Esophagus muscularis mucosa (tissue), 4 donors: ENCODE results near the gene DPYD. TPM values are rescaled to one million over a fixed set of nuclear protein-coding genes. Genes with fewer than 3 reads are reported as not detected.

ENCODE experiments used
- DNase-seq: peaks from one replicate; pipeline ENCODE4 v3.0.0-alpha.2; 2017; ENCODE audit errors: extremely low spot score
- H3K27ac ChIP-seq, 4 donors: fragments of 200-600 bp; sonication (generic); replicated peaks in 1 of 4; 1 replicate in 3 of 4; 2 replicates in 1 of 4; pipeline ENCODE4 v1.5.1; 2016 to 2019; ENCODE audit warnings: mild to moderate bottlenecking in 1 of 4
- H3K27me3 ChIP-seq, 4 donors: fragments of 200-600 bp; sonication (generic); one replicate each; pipeline versions ENCODE4 v1.5.1 to v1.6.0; 2016 to 2019
- H3K36me3 ChIP-seq, 4 donors: fragments of 200-600 bp; sonication (generic); one replicate each; pipeline ENCODE4 v1.5.1; 2016 to 2019
- H3K4me1 ChIP-seq, 4 donors: fragments of 200-600 bp; sonication (generic); one replicate each; pipeline ENCODE4 v1.5.1; 2016 to 2019
- H3K4me3 ChIP-seq, 4 donors: fragments of 200-600 bp; sonication (generic); 1 replicate in 2 of 4; 2 replicates in 2 of 4; pipeline ENCODE4 v1.5.1; 2016 to 2019; ENCODE audit warnings: mild to moderate bottlenecking in 4 of 4, moderate library complexity in 1 of 4
- H3K9me3 ChIP-seq, 4 donors: fragments of 200-600 bp; sonication (generic); 1 replicate in 3 of 4; 2 replicates in 1 of 4; pipeline ENCODE4 v1.5.1; 2016 to 2019
- CTCF ChIP-seq, 3 experiments: fragments of 200-600 bp in 2 of 3; fragments of 450-650 bp in 1 of 3; sonication (generic) in 2 of 3; IDR thresholded peaks; one replicate each; pipeline ENCODE4 v1.5.1; 2017 to 2019; ENCODE audit warnings: antibody characterized with exemption in 3 of 3, mild to moderate bottlenecking in 2 of 3, moderate library complexity in 1 of 3
- EP300 ChIP-seq: sonication (generic); formaldehyde crosslinking; IDR thresholded peaks from one replicate; pipeline ENCODE4 v1.6.1; 2017; ENCODE audit warnings: antibody characterized with exemption
- POLR2A ChIP-seq: fragments of 450-650 bp; IDR thresholded peaks from one replicate; pipeline ENCODE4 v1.6.1; 2017; ENCODE audit warnings: antibody characterized with exemption, moderate library complexity, mild to moderate bottlenecking, low read depth
- POLR2AphosphoS5 ChIP-seq, 2 donors: sonication (generic); formaldehyde crosslinking; IDR thresholded peaks; one replicate each; pipeline ENCODE4 v1.6.1; 2017; ENCODE audit warnings: antibody characterized with exemption in 2 of 2
- WGBS: methylation state at CpG from one replicate; pipeline ENCODE4 v1.1.5; 2018; 5-methylcytosine and 5-hydroxymethylcytosine counted together
- intact Hi-C: fragments of 100-400 bp; cut with DNase I; formaldehyde crosslinking; loops from one replicate; pipeline ENCODE4 v1.15.1; 2023
- total RNA-seq, 4 donors: library from RNA; depleted of rRNA; stranded (reverse); fragments of >200 nt; gene quantifications; one replicate each; pipeline versions ENCODE4 v1.1.0 to v1.2.1, GENCODE V29; 2016

Gene DPYD
- total RNA-seq, 4 donors from 2014 or later, result 31.1 to 36.6 (median 31.7) TPM

GRCh38 chr1:97728436-97728835 lies 192.4 kb downstream of the DPYD start:
- Histone ChIP-seq H3K36me3 (no peaks in the 10 kb centered on the region), H3K9me3 (no peaks in the 10 kb centered on the region), H3K4me1 (no peaks in the 10 kb centered on the region), H3K27ac (no peak overlapping the region), H3K27me3 (no peaks in the 10 kb centered on the region), H3K4me3 (no peak overlapping the region)
- intact Hi-C loops, result no loop called here
- TF ChIP-seq CTCF (IDR thresholded peaks at IDR 0.05), result no peak
- TF ChIP-seq EP300, result no peak
- TF ChIP-seq POLR2AphosphoS5 (IDR thresholded peaks at IDR 0.05), result no peak
- TF ChIP-seq POLR2A, result no peak
- 100% methylated on average over 1 of the region's 1 CpG for WGBS
- DNase-seq, result no peak

- H3K4me1 ChIP-seq, result no peaks in the 10 kb centered on the region
- no peaks in the 10 kb centered on the region for H3K36me3 ChIP-seq
- no peak for DNase-seq
- TF ChIP-seq CTCF (IDR thresholded peaks at IDR 0.05), result no peak
- no peak for TF ChIP-seq EP300
- TF ChIP-seq POLR2A, result no peak
- H3K27ac ChIP-seq, result no peak overlapping the region
- H3K4me3 ChIP-seq, result no peak overlapping the region
- no peaks in the 10 kb centered on the region for H3K9me3 ChIP-seq
- H3K27me3 ChIP-seq, result no peaks in the 10 kb centered on the region
- intact Hi-C loops, result no loop called here
Measured at GRCh38 chr1:97727029-97727428, 193.8 kb downstream of the DPYD start.

- H3K4me3 ChIP-seq, result no peak overlapping the region
- H3K27me3 ChIP-seq, result no peaks in the 10 kb centered on the region
- no peaks in the 10 kb centered on the region for H3K4me1 ChIP-seq
- intact Hi-C loops, result no loop called here
- no peaks in the 10 kb centered on the region for H3K9me3 ChIP-seq
- DNase-seq, result no peak
- no peak overlapping the region for H3K27ac ChIP-seq
- H3K36me3 ChIP-seq, result no peaks in the 10 kb centered on the region
- no peak for TF ChIP-seq CTCF (IDR thresholded peaks at IDR 0.05)
- no peak for TF ChIP-seq EP300
- TF ChIP-seq POLR2A, result no peak
- TF ChIP-seq POLR2AphosphoS5 (IDR thresholded peaks at IDR 0.05), result no peak
Measured at GRCh38 chr1:97726386-97726785, 194.4 kb downstream of the DPYD start.

GRCh38 chr1:97721221-97721620 lies 199.6 kb downstream of the DPYD start:
- no peak overlapping the region for H3K27ac ChIP-seq
- intact Hi-C loops, result no loop called here
- no peak for DNase-seq
- H3K9me3 ChIP-seq, result no peaks in the 10 kb centered on the region
- no peaks in the 10 kb centered on the region for H3K4me1 ChIP-seq
- H3K36me3 ChIP-seq, result peaks cover 0 to 21% (median 0%) of the 10 kb centered on the region in 4 donors
- H3K4me3 ChIP-seq, result no peak overlapping the region
- 92% methylated on average over 2 of the region's 2 CpGs for WGBS
- H3K27me3 ChIP-seq, result no peaks in the 10 kb centered on the region
- TF ChIP-seq CTCF (IDR thresholded peaks at IDR 0.05) (no peak), POLR2AphosphoS5 (IDR thresholded peaks at IDR 0.05) (no peak), EP300 (no peak)

- Histone ChIP-seq H3K4me3 (no peak overlapping the region), H3K36me3 (peaks cover 0 to 5% (median 0%) of the 10 kb centered on the region in 4 donors), H3K4me1 (no peaks in the 10 kb centered on the region), H3K27ac (no peak overlapping the region), H3K9me3 (no peaks in the 10 kb centered on the region), H3K27me3 (no peaks in the 10 kb centered on the region)
- no peak for DNase-seq
- TF ChIP-seq EP300 (no peak), CTCF (IDR thresholded peaks at IDR 0.05) (no peak), POLR2A (no peak), POLR2AphosphoS5 (IDR thresholded peaks at IDR 0.05) (no peak)
- 93% methylated on average over 5 of the region's 5 CpGs for WGBS
- intact Hi-C loops, result no loop called here
Measured at GRCh38 chr1:97712980-97713379, 207.9 kb downstream of the DPYD start.
